Colonic mucosa (tissue), 4 donors: ENCODE results near the gene PRXL2A. TPM values are rescaled to one million over a fixed set of nuclear protein-coding genes. Genes with fewer than 3 reads are reported as not detected.

Source experiments
- DNase-seq: peaks from one replicate; pipeline ENCODE4 v3.0.0-alpha.2; 2020
- H3K27ac ChIP-seq: fragments of 200-600 bp; one replicate; pipeline ENCODE4 v1.8.0; 2021
- H3K27me3 ChIP-seq: fragments of 200-600 bp; one replicate; pipeline ENCODE4 v1.8.0; 2021
- H3K36me3 ChIP-seq: fragments of 200-600 bp; one replicate; pipeline ENCODE4 v1.8.0; 2021
- H3K4me1 ChIP-seq: fragments of 200-600 bp; one replicate; pipeline ENCODE4 v1.8.0; 2021; ENCODE audit warnings: mild to moderate bottlenecking
- H3K4me3 ChIP-seq: fragments of 200-600 bp; one replicate; pipeline ENCODE4 v1.8.0; 2021
- H3K9ac ChIP-seq, 2 donors: one replicate each; pipeline ENCODE4 v1.7.0; 2013; ENCODE audit warnings: control low read depth in 2 of 2, low read depth in 2 of 2, low read length in 2 of 2
- H3K9me3 ChIP-seq: fragments of 200-600 bp; one replicate; pipeline ENCODE4 v1.8.0; 2021
- CTCF ChIP-seq: fragments of 200-600 bp; IDR thresholded peaks from one replicate; pipeline ENCODE4 v1.8.0; 2022; ENCODE audit warnings: antibody characterized with exemption, mild to moderate bottlenecking
- intact Hi-C: fragments of 100-400 bp; cut with DNase I; formaldehyde crosslinking; loops from one replicate; pipeline ENCODE4 v1.14.1; 2022
- total RNA-seq, 2 donors: library from RNA; stranded (reverse); fragmentation: NEBNext Ultra II Directional in 1 of 2; extraction: Animal tissue kit (Norgen Biotek cat#: 25700) in 1 of 2; gene quantifications; one replicate each; pipeline ENCODE4 v1.2.1, GENCODE V29; 2021
- donor health status: healthy.
- donor health status: DM: no; HTN: no; CAD: no.
- donor health status: DM: no; HTN: no; CAD: no.

The PRXL2A gene
- total RNA-seq, 2 donors from 2014 or later, result 73.5 to 101 TPM

- peak; percentile 61 for DNase-seq
- no peaks in the 10 kb centered on the region for H3K36me3 ChIP-seq
- H3K9me3 ChIP-seq, result no peaks in the 10 kb centered on the region
- peaks cover 36% of the 10 kb centered on the region for H3K4me1 ChIP-seq
- peak overlapping the region in 1 of 2 donors; percentile 83 for H3K9ac ChIP-seq
- TF ChIP-seq CTCF, result no peak
- intact Hi-C loops, result no loop called here
- peak overlapping the region; percentile 69 for H3K27ac ChIP-seq
- no peaks in the 10 kb centered on the region for H3K27me3 ChIP-seq
- no peak overlapping the region for H3K4me3 ChIP-seq
Measured at GRCh38 chr10:80410578-80411145, 2.3 kb downstream of the PRXL2A start.

- no peaks in the 10 kb centered on the region for H3K36me3 ChIP-seq
- DNase-seq, result peak; percentile 53
- no peaks in the 10 kb centered on the region for H3K9me3 ChIP-seq
- peak overlapping the region; percentile 69 for H3K27ac ChIP-seq
- no peaks in the 10 kb centered on the region for H3K27me3 ChIP-seq
- H3K9ac ChIP-seq, result peak overlapping the region in 1 of 2 donors; percentile 83
- no peak overlapping the region for H3K4me3 ChIP-seq
- no peak for TF ChIP-seq CTCF
- intact Hi-C loops, result no loop called here
- peaks cover 40% of the 10 kb centered on the region for H3K4me1 ChIP-seq
Measured at GRCh38 chr10:80411267-80411668, 2.9 kb downstream of the PRXL2A start.

- H3K36me3 ChIP-seq, result no peaks in the 10 kb centered on the region
- no peak overlapping the region for H3K9ac ChIP-seq
- intact Hi-C loops, result no loop called here
- peak overlapping the region; percentile 69 for H3K27ac ChIP-seq
- no peaks in the 10 kb centered on the region for H3K9me3 ChIP-seq
- no peak for DNase-seq
- TF ChIP-seq CTCF, result no peak
- H3K4me1 ChIP-seq, result peaks cover 40% of the 10 kb centered on the region
- H3K27me3 ChIP-seq, result no peaks in the 10 kb centered on the region
- no peak overlapping the region for H3K4me3 ChIP-seq
Measured at GRCh38 chr10:80411681-80412220, 3.4 kb downstream of the PRXL2A start.

GRCh38 chr10:80412486-80412885 lies 4.1 kb downstream of the PRXL2A start:
- no peak for DNase-seq
- H3K36me3 ChIP-seq, result no peaks in the 10 kb centered on the region
- intact Hi-C loops, result no loop called here
- peak overlapping the region; percentile 69 for H3K27ac ChIP-seq
- no peak overlapping the region for H3K4me3 ChIP-seq
- peak overlapping the region in 1 of 2 donors; percentile 38 for H3K9ac ChIP-seq
- no peaks in the 10 kb centered on the region for H3K27me3 ChIP-seq
- no peak for TF ChIP-seq CTCF
- H3K9me3 ChIP-seq, result no peaks in the 10 kb centered on the region
- H3K4me1 ChIP-seq, result peaks cover 40% of the 10 kb centered on the region

GRCh38 chr10:80413271-80413996 lies 5.1 kb downstream of the PRXL2A start:
- H3K4me3 ChIP-seq, result no peak overlapping the region
- DNase-seq, result no peak
- H3K36me3 ChIP-seq, result no peaks in the 10 kb centered on the region
- no peak for TF ChIP-seq CTCF
- H3K27ac ChIP-seq, result peak overlapping the region; percentile 63
- no peaks in the 10 kb centered on the region for H3K9me3 ChIP-seq
- H3K27me3 ChIP-seq, result no peaks in the 10 kb centered on the region
- intact Hi-C loops, result no loop called here
- peak overlapping the region in 1 of 2 donors; percentile 19 for H3K9ac ChIP-seq
- peaks cover 40% of the 10 kb centered on the region for H3K4me1 ChIP-seq
